Measurements from ENCODE around the gene PAX3.

- TF ChIP-seq, protein P1, sequence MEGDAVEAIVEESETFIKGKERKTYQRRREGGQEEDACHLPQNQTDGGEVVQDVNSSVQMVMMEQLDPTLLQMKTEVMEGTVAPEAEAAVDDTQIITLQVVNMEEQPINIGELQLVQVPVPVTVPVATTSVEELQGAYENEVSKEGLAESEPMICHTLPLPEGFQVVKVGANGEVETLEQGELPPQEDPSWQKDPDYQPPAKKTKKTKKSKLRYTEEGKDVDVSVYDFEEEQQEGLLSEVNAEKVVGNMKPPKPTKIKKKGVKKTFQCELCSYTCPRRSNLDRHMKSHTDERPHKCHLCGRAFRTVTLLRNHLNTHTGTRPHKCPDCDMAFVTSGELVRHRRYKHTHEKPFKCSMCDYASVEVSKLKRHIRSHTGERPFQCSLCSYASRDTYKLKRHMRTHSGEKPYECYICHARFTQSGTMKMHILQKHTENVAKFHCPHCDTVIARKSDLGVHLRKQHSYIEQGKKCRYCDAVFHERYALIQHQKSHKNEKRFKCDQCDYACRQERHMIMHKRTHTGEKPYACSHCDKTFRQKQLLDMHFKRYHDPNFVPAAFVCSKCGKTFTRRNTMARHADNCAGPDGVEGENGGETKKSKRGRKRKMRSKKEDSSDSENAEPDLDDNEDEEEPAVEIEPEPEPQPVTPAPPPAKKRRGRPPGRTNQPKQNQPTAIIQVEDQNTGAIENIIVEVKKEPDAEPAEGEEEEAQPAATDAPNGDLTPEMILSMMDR (conservative IDR thresholded peaks at IDR 0.05), result no peak
- no peak for TF ChIP-seq EZH2 (IDR thresholded peaks at IDR 0.05; ENCODE audit: low read depth)
Observed at GRCh38 chr2:222309766-222310165, 11.0 kb upstream of the PAX3 start.
